Uterus (tissue), 4 donors: ENCODE data around the gene OPRM1. TPM values are rescaled to one million over a fixed set of nuclear protein-coding genes. Genes with fewer than 3 reads are reported as not detected.

Experiments
- DNase-seq, 2 donors: peaks; one replicate each; pipeline ENCODE4 v3.0.0-alpha.2; 2019 to 2020
- H3K27ac ChIP-seq, 2 donors: fragments of 200-600 bp; sonication (generic); 1 replicate in 1 of 2; 2 replicates in 1 of 2; pipeline ENCODE4 v1.5.1; 2016 to 2018
- H3K27me3 ChIP-seq, 2 donors: fragments of 200-600 bp; sonication (generic); one replicate each; pipeline ENCODE4 v1.5.1; 2018 to 2019; ENCODE audit warnings: control low read depth in 1 of 2
- H3K36me3 ChIP-seq, 2 donors: fragments of 200-600 bp; sonication (generic); one replicate each; pipeline ENCODE4 v1.5.1; 2019; ENCODE audit warnings: control low read depth in 1 of 2
- H3K4me1 ChIP-seq, 2 donors: fragments of 200-600 bp; sonication (generic); one replicate each; pipeline ENCODE4 v1.5.1; 2018 to 2019; ENCODE audit warnings: control low read depth in 1 of 2
- H3K4me3 ChIP-seq, 2 donors: fragments of 200-600 bp; sonication (generic); 1 replicate in 1 of 2; 2 replicates in 1 of 2; pipeline ENCODE4 v1.5.1; 2018 to 2019; ENCODE audit warnings: mild to moderate bottlenecking in 1 of 2
- H3K9me3 ChIP-seq, 2 donors: fragments of 200-600 bp; sonication (generic); one replicate each; pipeline ENCODE4 v1.5.1; 2019; ENCODE audit warnings: control low read depth in 1 of 2
- POLR2A ChIP-seq, 2 donors: fragments of 450-650 bp; IDR thresholded peaks; one replicate each; pipeline ENCODE4 v1.6.1; 2016; ENCODE audit warnings: antibody characterized with exemption in 2 of 2, mild to moderate bottlenecking in 1 of 2, moderate library complexity in 1 of 2
- intact Hi-C: fragments of 100-400 bp; cut with DNase I; formaldehyde crosslinking; loops from one replicate; pipeline ENCODE4 v1.15.1; 2023; ENCODE audit warnings: low total_unique reads
- total RNA-seq, 4 donors: library from RNA; depleted of rRNA in 3 of 4; stranded (reverse); fragments of >200 nt in 3 of 4; gene quantifications; one replicate each; pipeline versions ENCODE4 v1.1.0 to v1.2.4, GENCODE V29; 2014 to 2023
- TF ChIP-seq, protein P1 (sequence below), 4 experiments: fragments of 200-600 bp in 2 of 4; fragments of 450-650 bp in 2 of 4; sonication (generic) in 2 of 4; IDR thresholded peaks; one replicate each; pipeline ENCODE4 v1.5.1; 2016 to 2019; ENCODE audit warnings: antibody characterized with exemption in 4 of 4, mild to moderate bottlenecking in 2 of 4, moderate library complexity in 1 of 4
- donor health status: DM: yes; HTN: yes; CAD: no.

The OPRM1 gene
- total RNA-seq, 4 donors from 2014 or later: 0.14 TPM; not detected in 3

DNA sequence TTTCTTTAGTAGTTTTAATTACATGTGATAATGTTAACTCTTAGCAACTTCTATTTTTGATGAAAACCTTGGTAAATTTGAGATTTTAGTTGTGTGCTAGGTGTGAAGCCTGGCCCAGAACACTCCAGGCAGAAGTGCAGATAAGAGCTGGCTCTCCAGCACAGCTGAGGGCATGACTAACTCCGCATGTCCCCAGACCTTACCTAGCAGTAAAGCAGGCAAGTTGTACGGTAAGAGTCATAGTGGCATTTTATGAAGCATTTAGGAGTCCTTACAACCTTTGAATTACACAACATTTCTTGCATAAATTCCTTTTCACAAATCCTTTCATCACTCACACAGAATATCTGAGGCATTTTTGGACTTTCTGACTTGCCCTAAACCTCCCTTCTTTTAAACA is 67.2 kb downstream of the OPRM1 start:
- Histone ChIP-seq H3K27ac (no peak overlapping the region), H3K4me3 (no peak overlapping the region), H3K4me1 (no peaks in the 10 kb centered on the region), H3K9me3 (no peaks in the 10 kb centered on the region), H3K36me3 (no peaks in the 10 kb centered on the region), H3K27me3 (no peaks in the 10 kb centered on the region)
- TF ChIP-seq, protein P1, sequence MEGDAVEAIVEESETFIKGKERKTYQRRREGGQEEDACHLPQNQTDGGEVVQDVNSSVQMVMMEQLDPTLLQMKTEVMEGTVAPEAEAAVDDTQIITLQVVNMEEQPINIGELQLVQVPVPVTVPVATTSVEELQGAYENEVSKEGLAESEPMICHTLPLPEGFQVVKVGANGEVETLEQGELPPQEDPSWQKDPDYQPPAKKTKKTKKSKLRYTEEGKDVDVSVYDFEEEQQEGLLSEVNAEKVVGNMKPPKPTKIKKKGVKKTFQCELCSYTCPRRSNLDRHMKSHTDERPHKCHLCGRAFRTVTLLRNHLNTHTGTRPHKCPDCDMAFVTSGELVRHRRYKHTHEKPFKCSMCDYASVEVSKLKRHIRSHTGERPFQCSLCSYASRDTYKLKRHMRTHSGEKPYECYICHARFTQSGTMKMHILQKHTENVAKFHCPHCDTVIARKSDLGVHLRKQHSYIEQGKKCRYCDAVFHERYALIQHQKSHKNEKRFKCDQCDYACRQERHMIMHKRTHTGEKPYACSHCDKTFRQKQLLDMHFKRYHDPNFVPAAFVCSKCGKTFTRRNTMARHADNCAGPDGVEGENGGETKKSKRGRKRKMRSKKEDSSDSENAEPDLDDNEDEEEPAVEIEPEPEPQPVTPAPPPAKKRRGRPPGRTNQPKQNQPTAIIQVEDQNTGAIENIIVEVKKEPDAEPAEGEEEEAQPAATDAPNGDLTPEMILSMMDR (IDR thresholded peaks at IDR 0.05): no peak
- TF ChIP-seq POLR2A (IDR thresholded peaks at IDR 0.05): no peak
- no peak for DNase-seq
- intact Hi-C loops: no loop called here

DNA sequence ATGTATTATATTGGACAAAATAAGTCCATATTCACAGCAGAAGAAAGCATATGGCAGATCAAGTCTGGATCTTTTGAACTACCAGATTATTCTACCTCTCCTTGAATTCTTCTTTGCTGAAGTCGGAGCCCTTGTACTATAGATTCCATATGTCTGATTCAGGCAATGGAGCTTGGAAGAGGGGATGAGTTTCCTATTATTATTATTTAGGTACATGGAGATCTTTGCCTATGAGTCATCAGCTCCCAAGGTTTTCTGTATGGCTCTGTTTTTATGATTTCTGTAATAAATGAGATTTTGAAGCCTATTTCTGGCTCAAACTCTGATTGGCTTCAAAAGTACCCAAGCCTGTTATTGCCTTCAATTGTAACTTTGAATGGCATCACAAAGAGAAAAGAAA is 72.0 kb downstream of the OPRM1 start:
- TF ChIP-seq POLR2A (IDR thresholded peaks at IDR 0.05): no peak
- TF ChIP-seq, protein P1 (IDR thresholded peaks at IDR 0.05): no peak
- no peaks in the 10 kb centered on the region for H3K36me3 ChIP-seq
- intact Hi-C loops: no loop called here
- no peak for DNase-seq
- no peaks in the 10 kb centered on the region for H3K9me3 ChIP-seq
- no peak overlapping the region for H3K4me3 ChIP-seq
- no peak overlapping the region for H3K27ac ChIP-seq
- H3K27me3 ChIP-seq: no peaks in the 10 kb centered on the region
- H3K4me1 ChIP-seq: no peaks in the 10 kb centered on the region

DNA sequence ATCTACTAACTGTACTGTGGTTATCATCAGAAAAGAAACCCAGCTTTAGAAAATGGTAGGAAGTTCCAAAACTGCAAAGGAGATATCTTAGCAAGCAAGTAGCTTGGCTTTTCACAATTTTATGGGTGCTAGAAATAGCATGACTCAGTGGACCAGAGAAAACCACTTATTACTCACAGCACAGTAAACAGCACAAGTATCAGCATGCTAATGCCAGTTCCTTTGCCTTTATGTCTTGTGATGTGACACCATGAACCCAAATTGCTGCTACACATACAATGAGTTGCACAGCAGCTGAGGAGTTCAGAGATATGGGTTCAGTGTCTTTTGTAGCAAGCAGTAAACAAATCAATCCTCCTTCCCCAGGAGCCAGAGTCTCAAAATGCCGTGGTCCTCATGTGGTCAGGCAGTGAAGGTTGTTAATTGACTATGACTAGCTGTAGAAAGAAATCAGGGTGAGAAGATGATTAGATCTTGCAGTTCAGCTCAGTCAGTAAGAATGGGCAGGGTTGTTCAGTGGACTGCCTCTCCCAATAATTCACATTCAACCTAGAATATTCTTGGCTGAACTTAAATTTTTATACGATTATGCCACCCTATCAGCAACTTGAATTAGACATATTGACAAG is 73.3 kb downstream of the OPRM1 start:
- no peaks in the 10 kb centered on the region for H3K27me3 ChIP-seq
- no peaks in the 10 kb centered on the region for H3K36me3 ChIP-seq
- H3K27ac ChIP-seq: no peak overlapping the region
- DNase-seq: no peak
- intact Hi-C loops: no loop called here
- H3K4me1 ChIP-seq: no peaks in the 10 kb centered on the region
- no peaks in the 10 kb centered on the region for H3K9me3 ChIP-seq
- no peak for TF ChIP-seq POLR2A (IDR thresholded peaks at IDR 0.05)
- TF ChIP-seq, protein P1 (IDR thresholded peaks at IDR 0.05): no peak
- H3K4me3 ChIP-seq: no peak overlapping the region

DNA sequence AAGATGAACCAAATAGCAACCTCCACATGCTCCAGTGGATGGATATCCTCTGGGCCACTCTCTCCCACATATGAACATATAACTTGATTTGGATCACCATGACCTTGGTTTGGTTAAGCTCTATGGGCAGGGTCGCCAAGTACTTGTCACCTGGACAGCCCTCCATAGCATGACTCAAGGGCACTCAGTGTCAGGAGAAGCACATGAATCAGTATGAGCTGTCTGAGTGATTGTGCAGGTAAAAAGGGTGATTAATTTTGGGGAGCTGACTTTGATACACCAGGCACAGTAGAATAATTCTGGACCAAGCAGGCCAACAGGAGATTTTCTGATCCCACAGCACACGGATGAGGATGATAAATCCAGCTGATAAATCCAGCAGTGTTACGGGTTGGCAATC is 74.4 kb downstream of the OPRM1 start:
- H3K27ac ChIP-seq: no peak overlapping the region
- H3K36me3 ChIP-seq: no peaks in the 10 kb centered on the region
- intact Hi-C loops: no loop called here
- no peak for DNase-seq
- TF ChIP-seq POLR2A (IDR thresholded peaks at IDR 0.05): no peak
- TF ChIP-seq, protein P1 (IDR thresholded peaks at IDR 0.05): no peak
- H3K4me3 ChIP-seq: no peak overlapping the region
- H3K9me3 ChIP-seq: no peaks in the 10 kb centered on the region
- H3K27me3 ChIP-seq: no peaks in the 10 kb centered on the region
- no peaks in the 10 kb centered on the region for H3K4me1 ChIP-seq

DNA sequence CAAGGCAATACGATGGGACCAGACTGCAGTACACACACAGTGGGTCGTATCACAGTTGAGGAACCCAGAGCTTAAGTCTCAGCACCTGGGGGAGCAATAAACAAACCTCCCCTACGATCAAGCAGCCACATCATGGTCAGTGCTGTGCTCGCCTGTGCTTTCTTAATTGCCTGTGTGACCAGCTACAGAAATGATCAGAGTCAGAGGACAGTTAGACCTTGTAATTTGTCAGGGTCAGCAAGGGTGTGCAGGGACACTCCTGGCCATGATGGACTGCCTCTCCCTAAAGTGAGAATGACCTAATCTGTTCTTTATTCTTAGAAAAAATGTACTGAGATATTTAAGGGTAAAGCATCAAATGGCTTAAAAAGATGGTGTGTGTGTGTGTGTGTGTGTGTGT is 78.4 kb downstream of the OPRM1 start:
- intact Hi-C loops: no loop called here
- Histone ChIP-seq H3K4me1 (no peaks in the 10 kb centered on the region), H3K27me3 (no peaks in the 10 kb centered on the region), H3K27ac (no peak overlapping the region), H3K9me3 (no peaks in the 10 kb centered on the region), H3K4me3 (no peak overlapping the region), H3K36me3 (no peaks in the 10 kb centered on the region)
- no peak for DNase-seq
- TF ChIP-seq, protein P1 (IDR thresholded peaks at IDR 0.05): no peak
- no peak for TF ChIP-seq POLR2A (IDR thresholded peaks at IDR 0.05)
